ENCODE results near the gene ENDOD1. TPM values are rescaled to one million over a fixed set of nuclear protein-coding genes. Genes with fewer than 3 reads are reported as not detected.
"Not testable (repeated sequence)": the region's sequence is repeated elsewhere in the genome, so short reads cannot be mapped to it uniquely, and the experiment has no call there.

ENDOD1 gene
- total RNA-seq, 1 experiment from 2014 or later = 4.3 TPM

- Histone ChIP-seq H3K27me3 (replicated peaks) (no peaks in the 10 kb centered on the region), H3K9me3 (replicated peaks) (no peaks in the 10 kb centered on the region), H3K27ac (no peak overlapping the region), H3K4me3 (no peak overlapping the region), H3K36me3 (no peaks in the 10 kb centered on the region), H3K4me1 (replicated peaks) (no peaks in the 10 kb centered on the region)
- no peak for DNase-seq (ENCODE audit: low read depth in 1 of 2, low spot score in 2 of 2)
Measured at GRCh38 chr11:95101935-95102334, 12.3 kb downstream of the ENDOD1 start.

DNA sequence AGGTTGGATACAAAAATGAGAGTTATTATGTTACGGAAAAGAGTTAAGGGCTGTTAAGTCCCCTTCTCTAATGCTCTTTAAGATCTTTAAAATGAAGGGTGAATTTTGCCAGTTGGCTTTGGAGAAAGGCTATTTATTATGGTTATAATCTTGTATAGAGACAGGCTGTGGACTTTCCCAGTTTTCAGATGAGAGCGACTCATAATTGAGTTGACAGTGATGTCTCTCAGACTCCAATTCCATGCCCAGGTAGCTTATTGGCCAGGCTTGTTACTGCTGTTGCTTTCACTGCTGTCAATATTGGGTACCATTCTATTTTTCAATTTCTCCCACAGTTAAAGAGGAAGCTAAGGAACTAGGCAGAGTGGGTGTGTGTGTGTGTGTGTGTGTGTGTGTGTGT lies 13.1 kb downstream of the ENDOD1 start:
- Histone ChIP-seq H3K4me3 (no peak overlapping the region), H3K9me3 (replicated peaks) (no peaks in the 10 kb centered on the region), H3K36me3 (no peaks in the 10 kb centered on the region), H3K27ac (no peak overlapping the region), H3K4me1 (replicated peaks) (no peaks in the 10 kb centered on the region), H3K27me3 (replicated peaks) (no peaks in the 10 kb centered on the region)
- DNase-seq (ENCODE audit: low read depth in 1 of 2, low spot score in 2 of 2) = no peak

- Histone ChIP-seq H3K4me1 (replicated peaks) (no peaks in the 10 kb centered on the region), H3K27ac (no peak overlapping the region), H3K9me3 (replicated peaks) (no peaks in the 10 kb centered on the region), H3K27me3 (replicated peaks) (no peaks in the 10 kb centered on the region), H3K4me3 (no peak overlapping the region), H3K36me3 (no peaks in the 10 kb centered on the region)
- no peak for DNase-seq (ENCODE audit: low read depth in 1 of 2, low spot score in 2 of 2)
Measured at GRCh38 chr11:95103701-95104100, 14.1 kb downstream of the ENDOD1 start.

DNA sequence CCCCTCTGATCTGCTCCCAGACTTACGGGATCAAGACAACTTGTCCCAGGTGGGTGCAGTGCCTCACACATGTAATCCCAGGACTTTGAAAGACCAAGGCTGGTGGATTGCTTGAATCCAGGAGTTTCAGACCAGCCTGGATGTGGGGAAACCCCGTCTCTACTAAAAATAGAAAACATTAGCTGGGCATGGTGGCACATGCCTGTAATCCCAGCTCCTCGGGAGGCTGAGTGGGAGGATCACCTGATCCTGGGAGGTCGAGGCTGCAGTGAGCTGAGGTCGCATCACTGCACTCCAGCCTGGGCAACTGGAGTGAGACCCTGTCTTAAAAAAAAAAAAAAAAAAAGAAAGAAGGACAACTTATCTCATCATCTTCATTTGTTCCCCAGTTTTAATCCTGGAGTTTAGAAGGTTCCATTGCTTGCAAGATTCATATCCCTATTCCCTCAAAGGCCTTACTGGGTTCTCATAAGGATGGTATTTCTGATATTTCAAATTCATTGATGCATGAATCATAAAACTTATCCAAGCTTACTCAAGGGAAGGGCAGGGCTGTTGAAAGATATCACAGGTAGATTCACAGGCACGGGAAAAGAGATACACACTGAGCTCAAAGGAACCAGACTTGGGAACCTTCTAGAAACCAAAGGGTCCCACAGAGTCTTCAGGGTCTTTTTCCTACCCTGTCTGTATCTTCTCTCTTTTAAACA lies 14.6 kb downstream of the ENDOD1 start:
- H3K9me3 ChIP-seq (replicated peaks) = no peaks in the 10 kb centered on the region
- no peak overlapping the region for H3K4me3 ChIP-seq
- no peaks in the 10 kb centered on the region for H3K4me1 ChIP-seq (replicated peaks)
- no peaks in the 10 kb centered on the region for H3K36me3 ChIP-seq
- no peak overlapping the region for H3K27ac ChIP-seq
- no peak for DNase-seq (ENCODE audit: low read depth in 1 of 2, low spot score in 2 of 2)
- H3K27me3 ChIP-seq (replicated peaks) = no peaks in the 10 kb centered on the region

- DNase-seq (ENCODE audit: low read depth in 1 of 2, low spot score in 2 of 2) = no peak
- H3K4me1 ChIP-seq (replicated peaks) = no peaks in the 10 kb centered on the region
- no peak overlapping the region for H3K27ac ChIP-seq
- no peaks in the 10 kb centered on the region for H3K9me3 ChIP-seq (replicated peaks)
- H3K36me3 ChIP-seq = no peaks in the 10 kb centered on the region
- no peaks in the 10 kb centered on the region for H3K27me3 ChIP-seq (replicated peaks)
- H3K4me3 ChIP-seq = no peak overlapping the region
Measured at GRCh38 chr11:95104856-95105255, 15.2 kb downstream of the ENDOD1 start.

- Histone ChIP-seq H3K4me1 (replicated peaks) (no peaks in the 10 kb centered on the region), H3K27ac (no peak overlapping the region), H3K36me3 (no peaks in the 10 kb centered on the region), H3K27me3 (replicated peaks) (no peaks in the 10 kb centered on the region), H3K4me3 (no peak overlapping the region), H3K9me3 (replicated peaks) (no peaks in the 10 kb centered on the region)
- DNase-seq (ENCODE audit: low read depth in 1 of 2, low spot score in 2 of 2) = no peak
Measured at GRCh38 chr11:95108159-95108611, 18.5 kb downstream of the ENDOD1 start.

GRCh38 chr11:95108671-95109551 lies 19.3 kb downstream of the ENDOD1 start:
- no peaks in the 10 kb centered on the region for H3K4me1 ChIP-seq (replicated peaks)
- H3K36me3 ChIP-seq = no peaks in the 10 kb centered on the region
- DNase-seq (ENCODE audit: low read depth in 1 of 2, low spot score in 2 of 2) = no peak
- no peaks in the 10 kb centered on the region for H3K9me3 ChIP-seq (replicated peaks)
- no peak overlapping the region for H3K27ac ChIP-seq
- H3K4me3 ChIP-seq = no peak overlapping the region
- H3K27me3 ChIP-seq (replicated peaks) = no peaks in the 10 kb centered on the region

DNA sequence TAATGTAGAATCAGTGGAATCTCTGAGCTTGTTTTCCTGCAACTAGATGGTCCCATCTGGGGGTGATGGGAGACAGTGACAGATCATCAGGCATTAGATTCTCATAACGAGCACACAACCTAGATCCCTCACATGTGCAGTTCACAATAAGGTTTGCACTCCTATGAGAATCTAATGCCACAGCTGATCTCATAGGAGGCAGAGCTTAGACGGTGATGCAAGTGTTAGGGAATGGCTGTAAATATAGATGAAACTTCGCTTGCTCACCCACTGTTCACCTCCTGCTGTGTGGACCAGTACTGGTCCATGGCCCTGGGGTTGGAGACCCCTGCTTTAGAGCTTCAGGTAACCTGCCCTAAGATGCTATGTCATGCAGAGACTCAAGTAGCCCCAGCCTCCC lies 21.8 kb downstream of the ENDOD1 start:
- not testable (repeated sequence) for H3K27me3 ChIP-seq (replicated peaks); H3K4me3 ChIP-seq; DNase-seq (ENCODE audit: low read depth in 1 of 2, low spot score in 2 of 2); H3K9me3 ChIP-seq (replicated peaks); H3K36me3 ChIP-seq; H3K4me1 ChIP-seq (replicated peaks); H3K27ac ChIP-seq

- no peaks in the 10 kb centered on the region for H3K9me3 ChIP-seq (replicated peaks)
- no peaks in the 10 kb centered on the region for H3K36me3 ChIP-seq
- no peak for DNase-seq (ENCODE audit: low read depth in 1 of 2, low spot score in 2 of 2)
- no peaks in the 10 kb centered on the region for H3K27me3 ChIP-seq (replicated peaks)
- no peaks in the 10 kb centered on the region for H3K4me1 ChIP-seq (replicated peaks)
- no peak overlapping the region for H3K4me3 ChIP-seq
- H3K27ac ChIP-seq = no peak overlapping the region
Measured at GRCh38 chr11:95111923-95112540, 22.4 kb downstream of the ENDOD1 start.

- H3K9me3 ChIP-seq (replicated peaks) = no peaks in the 10 kb centered on the region
- DNase-seq (ENCODE audit: low read depth in 1 of 2, low spot score in 2 of 2) = no peak
- no peaks in the 10 kb centered on the region for H3K4me1 ChIP-seq (replicated peaks)
- no peak overlapping the region for H3K4me3 ChIP-seq
- no peak overlapping the region for H3K27ac ChIP-seq
- no peaks in the 10 kb centered on the region for H3K36me3 ChIP-seq
- no peaks in the 10 kb centered on the region for H3K27me3 ChIP-seq (replicated peaks)
Measured at GRCh38 chr11:95115597-95115996, 26.0 kb downstream of the ENDOD1 start.

DNA sequence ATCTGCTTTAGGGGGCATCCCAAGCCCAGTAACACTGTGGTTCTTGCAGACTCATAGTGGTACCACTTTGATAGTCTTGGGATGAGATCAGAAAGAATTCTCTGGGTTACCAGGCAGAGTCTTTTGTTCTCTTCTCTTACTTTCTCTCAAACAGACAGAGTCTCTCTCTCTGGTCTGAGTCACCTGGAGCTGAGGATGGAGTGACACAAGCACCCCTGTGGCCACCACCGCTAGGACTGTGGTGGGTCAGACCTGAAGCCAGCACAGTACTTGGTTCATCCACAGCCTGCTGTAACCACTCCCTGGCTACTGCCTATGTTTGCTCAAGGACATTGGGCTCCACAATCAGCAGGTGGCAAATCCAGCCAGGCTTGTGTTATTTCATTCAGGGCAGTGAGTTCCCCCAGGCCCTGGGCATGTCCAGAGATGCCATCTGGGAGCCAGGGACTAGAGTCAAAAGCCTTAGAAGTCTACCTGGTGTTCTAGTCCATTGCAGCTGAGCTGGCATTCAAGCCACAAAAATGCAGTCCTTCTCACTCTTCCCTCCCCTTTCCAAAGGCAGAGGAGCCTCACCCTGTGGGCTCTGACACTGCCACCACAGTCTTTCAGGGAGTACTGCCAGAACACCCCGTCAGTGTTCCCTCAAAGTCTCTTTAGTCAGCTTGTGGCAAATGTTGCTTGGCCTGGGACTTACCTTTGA lies 29.9 kb downstream of the ENDOD1 start:
- H3K27me3 ChIP-seq (replicated peaks) = no peaks in the 10 kb centered on the region
- H3K36me3 ChIP-seq = no peaks in the 10 kb centered on the region
- no peak overlapping the region for H3K4me3 ChIP-seq
- H3K9me3 ChIP-seq (replicated peaks) = no peaks in the 10 kb centered on the region
- no peaks in the 10 kb centered on the region for H3K4me1 ChIP-seq (replicated peaks)
- no peak for DNase-seq (ENCODE audit: low read depth in 1 of 2, low spot score in 2 of 2)
- no peak overlapping the region for H3K27ac ChIP-seq

GRCh38 chr11:95121698-95122097 lies 32.1 kb downstream of the ENDOD1 start:
- no peaks in the 10 kb centered on the region for H3K9me3 ChIP-seq (replicated peaks)
- no peaks in the 10 kb centered on the region for H3K27me3 ChIP-seq (replicated peaks)
- H3K36me3 ChIP-seq = no peaks in the 10 kb centered on the region
- no peaks in the 10 kb centered on the region for H3K4me1 ChIP-seq (replicated peaks)
- H3K4me3 ChIP-seq = no peak overlapping the region
- no peak for DNase-seq (ENCODE audit: low read depth in 1 of 2, low spot score in 2 of 2)
- H3K27ac ChIP-seq = no peak overlapping the region

- H3K4me3 ChIP-seq = no peak overlapping the region
- no peak overlapping the region for H3K27ac ChIP-seq
- no peaks in the 10 kb centered on the region for H3K27me3 ChIP-seq (replicated peaks)
- DNase-seq (ENCODE audit: low read depth in 1 of 2, low spot score in 2 of 2) = no peak
- H3K9me3 ChIP-seq (replicated peaks) = no peaks in the 10 kb centered on the region
- H3K4me1 ChIP-seq (replicated peaks) = no peaks in the 10 kb centered on the region
- no peaks in the 10 kb centered on the region for H3K36me3 ChIP-seq
Measured at GRCh38 chr11:95123556-95123955, 33.9 kb downstream of the ENDOD1 start.

Data from SJSA1 (cell line).